Measurements from ENCODE around the gene UBAC2. TPM values are rescaled to one million over a fixed set of nuclear protein-coding genes. Genes with fewer than 3 reads are reported as not detected.

UBAC2 gene
- total and polyA plus RNA-seq, 2 of the 4 experiments (the other 2 are of a cell fraction) = 20.8 to 36.3 TPM

DNA sequence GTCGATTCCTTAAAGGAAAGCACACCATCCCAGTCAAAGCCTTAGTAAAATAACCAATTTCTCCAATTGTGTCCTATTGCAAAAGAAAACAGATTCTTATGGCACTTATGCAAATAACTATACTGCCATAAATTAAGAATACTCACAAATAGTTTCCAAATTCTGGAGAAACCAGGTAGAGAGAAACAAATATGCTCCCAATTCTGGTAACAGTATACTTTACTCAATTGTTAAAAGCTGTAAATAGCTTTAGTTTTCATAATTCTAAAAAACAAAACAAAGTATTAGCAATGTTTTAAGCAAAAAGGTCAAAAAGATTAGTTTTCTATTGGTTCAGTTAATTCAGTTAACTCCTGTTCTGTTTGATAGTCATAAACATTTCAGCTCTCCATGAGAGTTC is 18.2 kb upstream of the UBAC2 start:
- intact Hi-C loops (cut with micrococcal nuclease) = no loop called here
- CTCF ChIA-PET = interaction anchor here (1.5 kb wide), 1 partner anchor 84 kb away, joined by 3 read pairs; no protein-coding TSS in a partner anchor
- TF ChIP-seq RAD21 (IDR thresholded peaks at IDR 0.05; ENCODE audit: low read length) = no peak

More for the DNA sequence above, 18.2 kb upstream of the UBAC2 start:
- Histone ChIP-seq H2BK5ac (ENCODE audit: low read depth, low read length, poor library complexity, severe bottlenecking) (no peak overlapping the region), H2AFZ (replicated peaks; ENCODE audit: low read length, poor library complexity) (no peak overlapping the region), H2BK15ac (ENCODE audit: low read depth, low read length) (no peak overlapping the region), H2AK5ac (ENCODE audit: low read depth, low read length) (no peak overlapping the region), H3K27me3 (ENCODE audit: control insufficient read depth, insufficient read depth, low read length) (peaks cover 25% of the 10 kb centered on the region), H3K9ac (ENCODE audit: low read depth, low read length) (no peak overlapping the region), H2BK20ac (ENCODE audit: low read depth, low read length) (no peak overlapping the region), H3K56ac (ENCODE audit: extremely low read depth, insufficient read depth, low read length) (no peak overlapping the region), H3K9me1 (ENCODE audit: insufficient read depth, low read length) (no peaks in the 10 kb centered on the region), H4K8ac (ENCODE audit: low read depth in 2 of 2, low read length in 2 of 2) (no peak overlapping the region), H3K4me3 (ENCODE audit: insufficient read depth, low read depth, low read length) (no peak overlapping the region), H3K79me1 (ENCODE audit: low read depth in 1 of 2, low read length in 2 of 2) (no peaks in the 10 kb centered on the region), H2AK9ac (replicated peaks; ENCODE audit: low read depth, low read length, poor library complexity) (no peak overlapping the region), H3K9me3 (ENCODE audit: control insufficient read depth, insufficient read depth, low read length) (no peaks in the 10 kb centered on the region), H3K18ac (ENCODE audit: low read depth, low read length) (no peak overlapping the region), H4K5ac (ENCODE audit: low read depth, low read length) (no peak overlapping the region), H3K4me2 (ENCODE audit: low read depth, low read length) (no peak overlapping the region), H3K27ac (ENCODE audit: insufficient read depth, low read length) (no peak overlapping the region), H4K20me1 (ENCODE audit: insufficient read depth, low read length) (no peaks in the 10 kb centered on the region), H2BK120ac (ENCODE audit: low read depth, low read length) (no peak overlapping the region), H3K14ac (replicated peaks; ENCODE audit: low read depth, low read length) (no peak overlapping the region), H3K4ac (ENCODE audit: low read depth, low read length) (no peak overlapping the region), H4K91ac (ENCODE audit: insufficient read depth, low read depth, low read length) (no peak overlapping the region), H3K4me1 (ENCODE audit: control insufficient read depth, insufficient read depth, low read length) (no peaks in the 10 kb centered on the region), H3K23ac (ENCODE audit: low read depth, low read length) (no peak overlapping the region), H3K36me3 (ENCODE audit: control insufficient read depth, insufficient read depth, low read length) (no peaks in the 10 kb centered on the region)
- dilution Hi-C loops (cut with HindIII; ENCODE audit: low sequenced_read_pairs, unreplicated experiment) = no loop called here
- no TSS peak for BruUV-seq (replicated peaks)
- ATAC-seq (ENCODE audit: low read depth) = no peak
- no CpG with 5 or more reads among the region's 1 CpG for WGBS, 2 experiments (ENCODE audit: extremely low coverage in 2 of 2, insufficient read length in 1 of 2)
- in situ Hi-C loops (cut with MboI; ENCODE audit: low sequenced_read_pairs) = no loop called here
- POLR2A ChIA-PET (ENCODE audit: unreplicated experiment) = no interaction called here
- no peak for DNase-seq

Measured in IMR-90 (cell line).